ENCODE results near the gene PIMREG. TPM values are rescaled to one million over a fixed set of nuclear protein-coding genes. Genes with fewer than 3 reads are reported as not detected.
A peak's percentile ranks its signal among the peaks of the same experiment; 100 is the strongest.

Gene PIMREG
- total RNA-seq, 1 experiment from 2014 or later = 41.2 TPM

DNA sequence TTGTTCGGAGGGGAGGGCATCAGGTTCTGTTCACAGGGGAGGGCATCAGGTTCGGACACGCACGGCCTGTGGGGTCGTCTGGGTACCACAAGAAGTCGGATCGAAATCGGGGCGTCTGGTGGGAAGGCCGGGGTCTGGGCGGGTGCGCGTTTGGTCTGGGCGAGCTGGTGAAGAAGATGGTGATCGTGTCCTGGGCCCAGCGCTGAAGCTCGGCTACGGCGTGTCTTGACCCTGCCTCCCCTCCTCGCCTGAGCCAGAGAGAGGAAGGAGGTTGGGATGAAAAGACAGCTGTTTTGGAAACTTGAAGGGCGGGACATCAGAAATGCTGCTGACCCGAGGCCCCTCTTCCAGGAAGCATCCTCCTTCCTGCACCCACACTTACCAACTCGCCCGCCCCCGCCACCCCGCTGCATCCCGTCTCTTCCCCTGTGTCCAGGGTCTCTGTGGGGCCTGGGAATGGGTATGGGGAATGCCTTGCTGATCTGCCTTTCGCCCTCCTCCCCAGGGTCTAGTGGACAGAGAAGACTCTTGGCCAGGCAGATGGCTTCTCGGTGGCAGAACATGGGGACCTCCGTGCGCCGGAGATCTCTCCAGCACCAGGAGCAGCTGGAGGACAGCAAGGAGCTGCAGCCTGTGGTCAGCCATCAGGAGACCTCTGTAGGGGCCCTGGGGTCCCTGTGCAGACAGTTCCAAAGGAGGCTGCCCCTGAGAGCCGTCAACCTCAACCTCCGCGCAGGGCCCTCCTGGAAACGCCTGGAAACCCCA, 498 bp downstream of the PIMREG start:
- TF ChIP-seq POLR2AphosphoS5 (IDR thresholded peaks at IDR 0.05; ENCODE audit: low read depth, low read length) = no peak
- TF ChIP-seq, protein P1, sequence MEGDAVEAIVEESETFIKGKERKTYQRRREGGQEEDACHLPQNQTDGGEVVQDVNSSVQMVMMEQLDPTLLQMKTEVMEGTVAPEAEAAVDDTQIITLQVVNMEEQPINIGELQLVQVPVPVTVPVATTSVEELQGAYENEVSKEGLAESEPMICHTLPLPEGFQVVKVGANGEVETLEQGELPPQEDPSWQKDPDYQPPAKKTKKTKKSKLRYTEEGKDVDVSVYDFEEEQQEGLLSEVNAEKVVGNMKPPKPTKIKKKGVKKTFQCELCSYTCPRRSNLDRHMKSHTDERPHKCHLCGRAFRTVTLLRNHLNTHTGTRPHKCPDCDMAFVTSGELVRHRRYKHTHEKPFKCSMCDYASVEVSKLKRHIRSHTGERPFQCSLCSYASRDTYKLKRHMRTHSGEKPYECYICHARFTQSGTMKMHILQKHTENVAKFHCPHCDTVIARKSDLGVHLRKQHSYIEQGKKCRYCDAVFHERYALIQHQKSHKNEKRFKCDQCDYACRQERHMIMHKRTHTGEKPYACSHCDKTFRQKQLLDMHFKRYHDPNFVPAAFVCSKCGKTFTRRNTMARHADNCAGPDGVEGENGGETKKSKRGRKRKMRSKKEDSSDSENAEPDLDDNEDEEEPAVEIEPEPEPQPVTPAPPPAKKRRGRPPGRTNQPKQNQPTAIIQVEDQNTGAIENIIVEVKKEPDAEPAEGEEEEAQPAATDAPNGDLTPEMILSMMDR (IDR thresholded peaks at IDR 0.05) = no peak
- TF ChIP-seq SIN3A (IDR thresholded peaks at IDR 0.05; ENCODE audit: borderline replicate concordance, insufficient read depth, low read depth, low read length) = no peak
- no peak for TF ChIP-seq TCF7L2 (IDR thresholded peaks at IDR 0.05; ENCODE audit: low read depth, low read length)
- TF ChIP-seq, protein P2, sequence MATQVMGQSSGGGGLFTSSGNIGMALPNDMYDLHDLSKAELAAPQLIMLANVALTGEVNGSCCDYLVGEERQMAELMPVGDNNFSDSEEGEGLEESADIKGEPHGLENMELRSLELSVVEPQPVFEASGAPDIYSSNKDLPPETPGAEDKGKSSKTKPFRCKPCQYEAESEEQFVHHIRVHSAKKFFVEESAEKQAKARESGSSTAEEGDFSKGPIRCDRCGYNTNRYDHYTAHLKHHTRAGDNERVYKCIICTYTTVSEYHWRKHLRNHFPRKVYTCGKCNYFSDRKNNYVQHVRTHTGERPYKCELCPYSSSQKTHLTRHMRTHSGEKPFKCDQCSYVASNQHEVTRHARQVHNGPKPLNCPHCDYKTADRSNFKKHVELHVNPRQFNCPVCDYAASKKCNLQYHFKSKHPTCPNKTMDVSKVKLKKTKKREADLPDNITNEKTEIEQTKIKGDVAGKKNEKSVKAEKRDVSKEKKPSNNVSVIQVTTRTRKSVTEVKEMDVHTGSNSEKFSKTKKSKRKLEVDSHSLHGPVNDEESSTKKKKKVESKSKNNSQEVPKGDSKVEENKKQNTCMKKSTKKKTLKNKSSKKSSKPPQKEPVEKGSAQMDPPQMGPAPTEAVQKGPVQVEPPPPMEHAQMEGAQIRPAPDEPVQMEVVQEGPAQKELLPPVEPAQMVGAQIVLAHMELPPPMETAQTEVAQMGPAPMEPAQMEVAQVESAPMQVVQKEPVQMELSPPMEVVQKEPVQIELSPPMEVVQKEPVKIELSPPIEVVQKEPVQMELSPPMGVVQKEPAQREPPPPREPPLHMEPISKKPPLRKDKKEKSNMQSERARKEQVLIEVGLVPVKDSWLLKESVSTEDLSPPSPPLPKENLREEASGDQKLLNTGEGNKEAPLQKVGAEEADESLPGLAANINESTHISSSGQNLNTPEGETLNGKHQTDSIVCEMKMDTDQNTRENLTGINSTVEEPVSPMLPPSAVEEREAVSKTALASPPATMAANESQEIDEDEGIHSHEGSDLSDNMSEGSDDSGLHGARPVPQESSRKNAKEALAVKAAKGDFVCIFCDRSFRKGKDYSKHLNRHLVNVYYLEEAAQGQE (IDR thresholded peaks at IDR 0.05; ENCODE audit: insufficient read depth in 1 of 2, low read depth in 2 of 2, low read length in 1 of 2) = no peak
- in situ Hi-C loops (cut with HindIII; ENCODE audit: low pct_unique_long_range_greater_than_20kb, low sequenced_read_pairs) = no loop called here
- ChIA-PET CTCF (interaction anchor here (0.6 kb wide), 1 partner anchor 1047 kb away, joined by 4 read pairs; no protein-coding TSS in a partner anchor), POLR2A (interaction anchor here (0.6 kb wide), 1 partner anchor 694 kb away, joined by 3 read pairs; no protein-coding TSS in a partner anchor)
- no peak for DNase-seq (ENCODE audit: low read depth, low spot score)
- no peaks in the 10 kb centered on the region for H3K27me3 ChIP-seq (ENCODE audit: control insufficient read depth, insufficient read depth, low read length)
- peak overlapping the region; percentile 60 to 78 for H3K4me3 ChIP-seq (ENCODE audit: low read depth in 2 of 2, low read length in 2 of 2)
- intact Hi-C loops (cut with micrococcal nuclease; ENCODE audit: unreplicated experiment) = no loop called here
- H3K36me3 ChIP-seq (ENCODE audit: control insufficient read depth, insufficient read depth, low read length) = no peaks in the 10 kb centered on the region
- ATAC-seq = no peak
- H3K4me1 ChIP-seq (ENCODE audit: control insufficient read depth, insufficient read depth, low read length) = peaks cover 7% of the 10 kb centered on the region
- BruUV-seq (replicated peaks) = TSS peak; percentile 82
- no peaks in the 10 kb centered on the region for H3K9me3 ChIP-seq (ENCODE audit: control insufficient read depth, insufficient read depth, low read depth, low read length)
- peak overlapping the region; percentile 71; the same call in 1 of the 2 replicates for H3K27ac ChIP-seq (ENCODE audit: low read length)

DNA sequence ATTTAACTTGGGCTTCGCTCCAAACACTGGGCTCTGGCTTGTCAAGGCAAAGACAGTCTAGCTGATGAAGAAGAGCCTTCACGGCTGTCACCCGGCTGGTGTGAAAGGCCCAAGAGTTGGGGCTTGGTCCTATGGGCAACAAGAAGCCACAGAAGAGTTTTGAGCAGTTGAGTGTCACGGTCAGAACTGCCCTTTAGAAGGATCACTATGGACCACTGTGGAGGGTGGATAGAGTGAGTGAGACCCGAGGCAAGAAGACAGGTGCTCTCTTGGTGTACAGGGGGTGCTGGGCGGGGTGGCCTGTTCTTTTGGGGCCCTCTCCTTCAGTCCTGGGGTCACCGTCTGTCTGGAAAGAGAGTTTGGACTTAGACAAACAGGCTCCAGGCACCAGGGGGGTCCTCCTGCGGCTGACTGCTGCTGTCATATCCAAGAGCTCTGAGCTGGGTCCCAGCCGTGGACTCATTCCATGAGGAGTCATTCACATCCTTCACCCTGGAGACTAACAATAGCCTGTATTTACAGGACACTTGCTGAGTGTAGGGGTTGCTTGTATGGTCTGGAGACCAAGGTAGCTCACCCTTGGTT, 2.4 kb downstream of the PIMREG start:
- in situ Hi-C loops (cut with HindIII; ENCODE audit: low pct_unique_long_range_greater_than_20kb, low sequenced_read_pairs) = no loop called here
- no peak for ATAC-seq
- no peak overlapping the region for H3K4me3 ChIP-seq (ENCODE audit: low read depth in 2 of 2, low read length in 2 of 2)
- peaks cover 7% of the 10 kb centered on the region for H3K4me1 ChIP-seq (ENCODE audit: control insufficient read depth, insufficient read depth, low read length)
- CTCF ChIA-PET = no interaction called here
- H3K27me3 ChIP-seq (ENCODE audit: control insufficient read depth, insufficient read depth, low read length) = no peaks in the 10 kb centered on the region
- H3K36me3 ChIP-seq (ENCODE audit: control insufficient read depth, insufficient read depth, low read length) = no peaks in the 10 kb centered on the region
- H3K9me3 ChIP-seq (ENCODE audit: control insufficient read depth, insufficient read depth, low read depth, low read length) = no peaks in the 10 kb centered on the region
- intact Hi-C loops (cut with micrococcal nuclease; ENCODE audit: unreplicated experiment) = no loop called here
- no peak for DNase-seq (ENCODE audit: low read depth, low spot score)
- TF ChIP-seq, protein P2 (IDR thresholded peaks at IDR 0.05; ENCODE audit: insufficient read depth in 1 of 2, low read depth in 2 of 2, low read length in 1 of 2) = no peak
- TF ChIP-seq TCF7L2 (IDR thresholded peaks at IDR 0.05; ENCODE audit: low read depth, low read length) (no peak), SIN3A (IDR thresholded peaks at IDR 0.05; ENCODE audit: borderline replicate concordance, insufficient read depth, low read depth, low read length) (no peak), POLR2AphosphoS5 (IDR thresholded peaks at IDR 0.05; ENCODE audit: low read depth, low read length) (no peak)
- TF ChIP-seq, protein P1 (IDR thresholded peaks at IDR 0.05) = no peak
- POLR2A ChIA-PET = interaction anchor here (0.6 kb wide), 1 partner anchor 219 kb away, joined by 7 read pairs; no protein-coding TSS in a partner anchor
- H3K27ac ChIP-seq (ENCODE audit: low read length) = no peak overlapping the region
- no TSS peak for BruUV-seq (replicated peaks)
